Ovary (tissue), 3 donors: Measurements from ENCODE around the gene IGFBP2.

Experiments used
- POLR2A ChIP-seq: fragments of 450-650 bp; IDR thresholded peaks from one replicate; pipeline ENCODE4 v1.6.1; 2017; ENCODE audit warnings: antibody characterized with exemption, mild to moderate bottlenecking, moderate library complexity
- TF ChIP-seq, protein P1 (sequence below), 3 donors: fragments of 450-650 bp in 2 of 3; fragments of 200-600 bp in 1 of 3; IDR thresholded peaks; one replicate each; pipeline versions ENCODE4 v1.5.1 to v1.8.0; 2016 to 2022; ENCODE audit warnings: antibody characterized with exemption in 3 of 3, mild to moderate bottlenecking in 1 of 3
- donor health status: DM: no; HTN: no; CAD: no.

DNA sequence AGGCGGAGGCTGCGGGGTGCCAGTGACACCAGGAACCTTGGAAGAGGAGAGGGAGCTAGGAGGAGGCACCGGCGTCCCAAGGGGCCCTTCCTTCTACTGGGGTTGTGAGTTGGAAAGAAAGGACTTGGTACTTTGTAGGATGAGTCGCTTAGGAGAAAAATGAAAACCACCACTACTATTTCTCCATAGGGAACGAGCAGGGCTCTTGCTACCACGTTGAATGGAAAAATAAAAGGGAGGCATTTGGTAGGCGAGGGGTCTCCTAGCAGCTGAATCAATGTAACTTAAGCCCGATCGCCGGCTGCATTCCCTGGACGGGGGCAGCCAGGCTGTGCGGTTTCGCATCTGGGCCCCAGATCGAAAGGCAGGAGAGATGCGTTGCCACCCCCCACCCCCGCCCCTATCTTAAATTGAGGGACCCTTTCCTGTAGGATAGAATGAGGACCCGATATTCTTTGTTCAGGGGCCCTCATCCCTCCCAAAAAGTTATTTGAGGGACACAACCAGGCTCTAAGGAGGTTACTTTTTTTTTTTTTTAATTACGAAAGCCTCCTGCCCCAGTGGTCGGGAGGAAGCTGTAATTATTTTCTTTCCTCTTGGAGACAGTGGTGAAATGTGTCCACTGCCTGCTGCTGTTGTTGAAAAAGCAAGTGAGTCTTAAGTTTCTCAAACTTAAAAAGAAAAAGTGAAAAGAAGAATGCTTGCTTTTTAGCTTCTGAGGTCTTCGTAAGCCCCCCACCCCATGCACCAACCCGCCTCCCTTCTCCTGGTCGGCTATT, 1.3 kb downstream of the IGFBP2 start:
- TF ChIP-seq, protein P1, sequence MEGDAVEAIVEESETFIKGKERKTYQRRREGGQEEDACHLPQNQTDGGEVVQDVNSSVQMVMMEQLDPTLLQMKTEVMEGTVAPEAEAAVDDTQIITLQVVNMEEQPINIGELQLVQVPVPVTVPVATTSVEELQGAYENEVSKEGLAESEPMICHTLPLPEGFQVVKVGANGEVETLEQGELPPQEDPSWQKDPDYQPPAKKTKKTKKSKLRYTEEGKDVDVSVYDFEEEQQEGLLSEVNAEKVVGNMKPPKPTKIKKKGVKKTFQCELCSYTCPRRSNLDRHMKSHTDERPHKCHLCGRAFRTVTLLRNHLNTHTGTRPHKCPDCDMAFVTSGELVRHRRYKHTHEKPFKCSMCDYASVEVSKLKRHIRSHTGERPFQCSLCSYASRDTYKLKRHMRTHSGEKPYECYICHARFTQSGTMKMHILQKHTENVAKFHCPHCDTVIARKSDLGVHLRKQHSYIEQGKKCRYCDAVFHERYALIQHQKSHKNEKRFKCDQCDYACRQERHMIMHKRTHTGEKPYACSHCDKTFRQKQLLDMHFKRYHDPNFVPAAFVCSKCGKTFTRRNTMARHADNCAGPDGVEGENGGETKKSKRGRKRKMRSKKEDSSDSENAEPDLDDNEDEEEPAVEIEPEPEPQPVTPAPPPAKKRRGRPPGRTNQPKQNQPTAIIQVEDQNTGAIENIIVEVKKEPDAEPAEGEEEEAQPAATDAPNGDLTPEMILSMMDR (IDR thresholded peaks at IDR 0.05): no peak
- TF ChIP-seq POLR2A: no peak
